GM19351 (cell line): Measurements from ENCODE around the gene TMIGD1.

Source experiments
- ATAC-seq: cut with Tn5 transposase; IDR thresholded peaks from one replicate; pipeline ENCODE4 v1.9.1; 2021; ENCODE audit warnings: mild to moderate bottlenecking, moderate library complexity; ENCODE audit not compliant: unreplicated experiment

Gene TMIGD1

DNA sequence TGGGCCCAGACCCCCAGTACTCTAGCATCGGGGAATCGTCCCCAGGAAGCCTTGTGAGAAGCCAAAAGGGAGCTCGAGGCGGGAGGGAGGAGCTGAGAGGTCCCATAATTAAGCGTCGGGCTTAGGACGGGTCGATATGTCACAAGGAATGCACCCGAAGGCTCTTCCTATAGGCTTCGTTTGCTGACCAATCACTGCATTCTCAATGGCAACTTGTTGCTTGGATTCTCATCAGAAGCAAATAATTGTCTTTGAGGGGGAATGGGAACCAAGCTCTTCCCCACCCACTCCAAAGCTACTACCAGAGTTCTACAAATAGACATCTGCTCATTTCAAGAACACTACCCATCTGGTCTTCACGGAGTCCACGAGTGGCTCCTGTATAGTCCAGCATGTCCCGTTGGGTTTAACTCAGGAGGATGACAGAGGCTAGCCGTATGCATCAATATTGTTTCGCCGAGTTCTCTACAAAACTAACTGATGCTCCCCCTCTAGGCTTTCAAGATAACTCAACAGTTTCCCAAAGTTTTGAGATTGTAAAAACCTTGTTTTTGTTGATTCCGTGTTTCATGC lies 41.5 kb downstream of the TMIGD1 start:
- ATAC-seq, result no peak

DNA sequence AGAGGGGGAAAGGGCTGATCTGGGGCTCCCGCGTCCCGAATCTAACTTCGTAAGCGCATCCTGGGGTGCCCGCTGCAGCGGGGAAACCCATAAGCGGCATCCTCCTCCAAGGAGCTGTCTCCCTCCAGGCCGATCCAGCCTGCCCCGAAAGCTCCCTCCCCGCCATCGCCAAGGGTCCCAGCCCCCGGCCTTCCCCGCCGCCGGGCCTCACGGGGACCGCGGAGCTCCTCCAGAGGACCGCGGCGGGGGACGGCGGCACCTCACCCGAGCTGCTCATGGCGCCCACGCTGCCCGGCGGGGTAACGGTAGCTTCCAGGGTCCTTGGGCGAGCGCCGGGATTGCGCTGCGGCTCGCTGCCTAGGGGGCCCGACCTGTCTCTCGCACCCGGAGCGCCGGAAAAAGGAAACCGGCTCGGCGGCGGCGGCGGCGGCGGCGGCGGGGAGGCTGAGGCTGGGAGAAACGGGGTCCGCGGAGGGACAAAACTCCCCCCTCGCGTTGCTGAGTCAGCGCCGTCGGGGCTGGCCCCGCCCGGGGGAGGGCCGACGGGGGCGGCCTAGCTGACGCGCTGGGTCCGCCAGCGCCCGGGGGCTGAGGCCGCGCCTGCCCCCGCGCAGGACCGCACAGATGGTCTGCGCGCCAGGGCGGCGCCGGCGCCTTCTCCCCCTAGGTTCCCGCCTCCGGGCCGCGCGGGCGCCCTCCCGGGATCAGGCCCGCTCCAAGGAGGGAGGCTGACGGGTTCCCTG lies 42.1 kb downstream of the TMIGD1 start, which contains the start of gene BLMH:
BLMH (minus strand) TSS at position 402 of the 743 bp plus-strand sequence; CDS start at position 277, 125 bp downstream.
- peak; percentile 76 for ATAC-seq

DNA sequence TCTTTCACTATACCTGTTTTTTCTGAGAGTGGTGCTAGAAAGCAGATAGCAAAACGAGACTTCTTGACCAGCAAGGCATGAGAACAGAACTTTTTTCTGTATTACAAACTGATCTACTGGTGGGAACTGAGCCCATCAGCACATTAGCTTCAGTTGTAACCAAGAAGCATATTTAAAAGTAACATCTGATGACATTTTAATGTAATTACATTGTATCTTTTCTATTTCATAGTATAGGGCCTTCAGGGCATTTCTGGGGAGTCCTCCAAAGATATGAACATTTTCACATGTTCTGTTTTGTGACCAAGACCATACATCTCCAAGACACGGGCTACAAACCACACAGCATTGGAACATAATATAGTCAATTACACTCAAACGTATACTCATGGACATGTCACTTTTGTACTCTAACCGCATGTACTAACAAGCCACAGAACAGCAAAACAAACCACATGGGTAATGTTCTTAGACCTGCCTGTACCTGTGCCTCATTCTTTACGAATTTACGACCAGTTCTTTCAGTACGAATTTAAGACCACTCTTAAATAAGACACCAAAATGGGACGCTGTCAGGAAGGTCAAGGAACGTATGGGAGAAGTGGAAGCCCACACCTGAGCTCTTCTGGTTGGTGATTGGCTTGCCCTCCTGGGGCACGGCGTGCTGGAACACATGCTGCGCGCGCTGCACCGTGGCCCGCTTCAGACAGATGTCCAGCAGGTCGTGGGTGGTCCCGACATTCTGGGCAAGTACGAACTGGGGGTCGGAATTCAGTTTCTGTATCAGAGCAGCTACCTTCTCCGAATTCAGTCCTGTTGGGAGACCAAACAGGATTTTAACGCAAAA lies 42.9 kb downstream of the TMIGD1 start:
- no peak for ATAC-seq

DNA sequence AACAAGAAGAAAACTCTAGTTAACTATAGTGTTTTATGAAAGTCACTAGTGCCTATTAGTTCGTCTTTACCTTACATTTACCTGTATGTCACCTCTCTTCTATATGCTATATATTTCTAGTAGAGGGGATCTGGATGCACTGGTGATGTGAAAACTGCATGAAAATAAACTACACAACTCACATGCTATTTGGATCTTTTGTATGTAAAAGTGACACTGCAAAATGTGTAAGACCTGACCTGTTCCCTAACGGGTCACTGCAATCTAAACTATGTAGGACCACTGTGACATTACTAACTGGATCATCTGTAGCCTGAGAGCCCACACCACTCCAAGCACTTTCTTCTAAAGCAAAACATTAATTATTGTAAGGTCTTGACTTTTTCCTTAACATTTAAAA lies 43.8 kb downstream of the TMIGD1 start:
- no peak for ATAC-seq

DNA sequence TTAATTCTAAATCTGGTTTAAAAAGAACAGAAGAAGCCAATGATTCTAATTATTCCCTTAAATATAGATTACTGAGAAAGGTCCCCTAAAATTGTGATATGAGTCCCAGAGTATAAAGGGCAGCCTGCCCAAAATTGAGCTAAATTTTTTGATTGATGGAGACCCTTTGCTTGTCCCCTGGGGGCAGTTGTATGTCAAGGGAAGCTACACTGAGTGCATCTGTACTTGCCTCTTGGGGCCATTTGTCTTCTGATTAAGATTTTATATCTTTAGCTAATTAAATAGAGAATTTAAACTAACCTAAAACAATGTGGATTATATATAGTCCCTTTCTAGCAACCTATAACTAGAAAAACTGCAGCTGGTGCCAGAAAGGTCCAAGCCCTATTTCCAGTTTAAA lies 54.7 kb downstream of the TMIGD1 start:
- ATAC-seq, result no peak

DNA sequence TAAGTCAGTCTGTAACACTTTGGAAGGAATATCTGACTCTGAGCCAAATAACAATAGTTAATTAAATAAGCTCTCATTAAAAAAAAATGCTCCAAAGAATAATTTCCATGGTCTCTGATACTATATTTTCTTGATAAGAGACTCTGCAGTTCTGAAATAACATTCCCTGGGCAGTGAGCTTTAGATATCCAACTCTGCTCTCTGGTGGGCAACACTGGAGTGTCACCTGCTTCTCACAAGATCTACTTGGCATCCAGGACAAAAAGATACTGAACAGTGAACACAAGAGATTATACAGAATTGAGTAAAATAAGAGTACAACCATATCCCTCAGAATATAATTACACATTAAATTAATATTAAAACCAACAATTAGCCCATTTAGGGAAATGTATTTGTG lies 55.8 kb downstream of the TMIGD1 start:
- ATAC-seq, result no peak

DNA sequence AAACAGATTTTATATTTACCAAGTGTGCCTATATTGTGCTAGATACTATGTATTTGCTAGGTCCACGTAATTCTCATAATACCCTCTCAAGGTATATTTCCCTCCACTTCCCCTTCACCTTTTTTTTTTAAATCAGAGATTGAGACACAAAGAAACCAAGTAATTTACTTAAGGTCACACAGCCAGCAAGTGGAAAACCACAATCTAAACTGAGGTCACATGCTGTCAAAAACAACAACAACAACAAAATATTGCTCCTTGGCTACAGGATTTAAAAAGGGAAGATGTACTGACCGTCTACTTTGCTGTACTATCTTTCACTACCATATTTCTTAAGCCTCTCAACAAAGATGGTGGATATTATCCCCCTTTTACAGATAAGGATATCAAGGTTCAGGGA lies 57.9 kb downstream of the TMIGD1 start:
- ATAC-seq, result no peak

DNA sequence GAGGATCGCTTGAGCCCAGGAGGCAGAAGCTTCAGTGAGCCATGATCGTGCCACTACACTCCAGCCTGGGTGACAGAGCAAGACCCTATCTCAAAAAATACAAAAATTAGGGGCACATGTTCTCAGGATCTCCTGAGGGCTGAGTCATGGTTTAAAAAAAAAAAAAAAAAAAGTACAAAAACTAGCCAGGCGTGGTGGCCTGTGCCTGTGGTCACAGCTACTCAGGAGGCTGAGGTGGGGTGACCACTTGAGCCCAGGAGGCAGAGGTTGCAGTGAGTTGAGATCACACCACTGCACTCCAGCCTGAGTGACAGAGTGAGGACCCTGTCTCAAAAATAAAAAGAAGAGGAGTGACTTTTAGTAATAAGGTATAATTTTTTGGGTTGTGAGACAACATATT lies 59.0 kb downstream of the TMIGD1 start:
- ATAC-seq, result no peak

DNA sequence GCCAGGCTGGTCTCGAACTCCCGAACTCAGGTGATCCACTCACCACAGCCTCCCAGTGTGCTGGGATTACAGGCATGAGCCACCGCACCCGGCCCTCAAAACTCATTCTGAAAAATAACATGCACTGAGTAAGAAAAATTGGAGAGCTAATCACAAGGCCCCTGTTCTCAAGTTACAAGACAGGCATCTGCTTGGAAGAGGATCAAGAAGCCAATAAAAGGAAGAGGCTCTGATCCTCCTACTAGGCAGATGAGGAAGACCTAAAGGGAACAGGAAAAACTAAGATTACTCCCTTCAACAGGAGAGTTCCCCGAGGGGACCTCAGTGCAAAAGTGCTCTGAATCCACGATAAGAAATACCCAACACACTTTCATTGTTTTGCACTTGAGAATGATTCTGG lies 60.5 kb downstream of the TMIGD1 start:
- ATAC-seq, result no peak

DNA sequence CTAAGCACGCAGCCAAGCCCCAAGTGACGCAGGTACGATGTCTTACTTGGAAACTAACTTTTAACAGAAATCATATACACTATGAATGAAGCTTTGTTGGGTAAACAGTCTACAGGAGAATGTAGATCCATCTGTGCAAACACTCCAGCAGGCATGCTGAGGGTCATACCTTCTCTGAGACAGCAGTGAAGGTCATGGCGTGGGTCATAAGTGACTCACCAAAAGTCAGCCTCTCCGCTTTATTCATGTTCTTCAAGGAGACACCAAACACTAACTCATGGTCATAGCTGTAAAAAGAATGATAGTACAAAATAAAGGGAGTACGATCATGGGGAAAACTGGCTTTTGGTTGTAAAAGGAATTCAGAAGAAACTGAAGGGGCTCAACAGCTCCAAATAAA lies 62.8 kb downstream of the TMIGD1 start:
- no peak for ATAC-seq

DNA sequence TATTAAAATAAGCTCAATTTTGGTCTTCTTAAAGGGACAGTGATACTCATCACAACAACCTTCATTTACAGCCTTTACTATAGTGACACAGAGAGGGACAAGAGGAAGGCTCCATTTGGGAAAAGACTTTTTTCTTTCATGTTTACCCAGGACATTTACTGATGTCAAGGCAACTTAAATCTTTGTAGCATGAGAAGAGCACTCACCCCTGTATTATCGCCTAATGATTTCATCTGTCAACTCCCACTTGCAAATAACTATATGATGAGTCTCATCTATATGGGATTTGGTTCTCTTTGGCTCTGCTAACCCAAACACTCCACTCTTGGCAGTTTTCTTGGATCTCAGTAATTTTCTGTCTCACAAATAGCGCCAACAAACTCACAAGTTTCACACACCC lies 66.2 kb downstream of the TMIGD1 start:
- no peak for ATAC-seq
